Activated CD4-positive, CD25-positive, alpha-beta regulatory T cell treated with anti-CD3 and anti-CD28 coated beads, Interleukin-2, amount 50 U/mL, for 16 hours (primary cell): Measurements from ENCODE around the gene STAG3.

Source experiments
- DNase-seq: peaks from one replicate; pipeline ENCODE4 v3.0.0-alpha.2; 2020; ENCODE audit warnings: low read depth, low spot score

The STAG3 gene

GRCh38 chr7:100155553-100156317 is 22.0 kb upstream of the STAG3 start:
- no peak for DNase-seq

GRCh38 chr7:100156331-100157068 is 21.2 kb upstream of the STAG3 start:
- DNase-seq: no peak

GRCh38 chr7:100157069-100157333 is 20.7 kb upstream of the STAG3 start:
- DNase-seq: no peak

- no peak for DNase-seq
Measured at GRCh38 chr7:100157334-100158228, 20.1 kb upstream of the STAG3 start.

- DNase-seq: peak; percentile 78
Measured at GRCh38 chr7:100158229-100159098, 19.3 kb upstream of the STAG3 start, which contains the start of gene TRAPPC14. TSS of gene TRAPPC14 (minus strand) at chr7:100158723. CDS start at chr7:100158499, 224 bp downstream.

- DNase-seq: no peak
Measured at GRCh38 chr7:100159099-100159623, 18.6 kb upstream of the STAG3 start.

- no peak for DNase-seq
Measured at GRCh38 chr7:100160067-100160466, 17.7 kb upstream of the STAG3 start.

GRCh38 chr7:100163006-100163531 is 14.6 kb upstream of the STAG3 start:
- DNase-seq: no peak

GRCh38 chr7:100163871-100164270 is 13.8 kb upstream of the STAG3 start:
- no peak for DNase-seq

GRCh38 chr7:100166317-100166940 is 11.3 kb upstream of the STAG3 start:
- DNase-seq: no peak

GRCh38 chr7:100166970-100167911 is 10.5 kb upstream of the STAG3 start:
- no peak for DNase-seq

- DNase-seq: no peak
Measured at GRCh38 chr7:100167912-100168323, 9.8 kb upstream of the STAG3 start.

- no peak for DNase-seq
Measured at GRCh38 chr7:100169147-100169850, 8.4 kb upstream of the STAG3 start.

- DNase-seq: no peak
Measured at GRCh38 chr7:100170101-100170897, 7.4 kb upstream of the STAG3 start.

- DNase-seq: no peak
Measured at GRCh38 chr7:100171087-100171681, 6.5 kb upstream of the STAG3 start.

GRCh38 chr7:100171840-100172239 is 5.9 kb upstream of the STAG3 start:
- DNase-seq: no peak

GRCh38 chr7:100173806-100174495 is 3.8 kb upstream of the STAG3 start:
- DNase-seq: no peak
